Measurements from ENCODE around the gene MMP26.
"Not testable (repeated sequence)": the region's sequence is repeated elsewhere in the genome, so short reads cannot be mapped to it uniquely, and the experiment has no call there.

The MMP26 gene

GRCh38 chr11:4704054-4704789, at the start of gene MMP26:
MMP26 (plus strand) TSS chr11:4704784.
- peak; percentile 51 for DNase-seq

- no peak for DNase-seq
Observed at GRCh38 chr11:4658629-4659445, 45.7 kb upstream of the MMP26 start.

DNA sequence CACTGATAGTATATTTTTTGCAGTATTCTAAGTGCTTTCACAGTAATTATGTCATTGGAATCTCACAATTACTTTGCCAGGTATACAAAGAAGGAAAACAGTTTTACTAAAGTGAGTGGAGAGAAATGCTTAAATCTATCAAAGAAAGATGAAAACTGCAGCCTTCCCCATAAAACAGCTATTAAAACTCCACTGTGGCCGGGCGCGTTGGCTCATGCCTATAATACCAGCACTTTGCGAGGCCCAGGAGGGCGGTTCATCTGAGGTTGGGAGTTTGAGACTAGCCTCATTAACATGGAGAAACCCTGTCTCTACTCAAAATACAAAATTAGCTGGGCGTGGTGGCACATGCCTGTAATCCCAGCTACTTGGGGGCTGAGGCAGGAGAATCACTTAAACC, 41.7 kb upstream of the MMP26 start:
- no peak for DNase-seq

DNA sequence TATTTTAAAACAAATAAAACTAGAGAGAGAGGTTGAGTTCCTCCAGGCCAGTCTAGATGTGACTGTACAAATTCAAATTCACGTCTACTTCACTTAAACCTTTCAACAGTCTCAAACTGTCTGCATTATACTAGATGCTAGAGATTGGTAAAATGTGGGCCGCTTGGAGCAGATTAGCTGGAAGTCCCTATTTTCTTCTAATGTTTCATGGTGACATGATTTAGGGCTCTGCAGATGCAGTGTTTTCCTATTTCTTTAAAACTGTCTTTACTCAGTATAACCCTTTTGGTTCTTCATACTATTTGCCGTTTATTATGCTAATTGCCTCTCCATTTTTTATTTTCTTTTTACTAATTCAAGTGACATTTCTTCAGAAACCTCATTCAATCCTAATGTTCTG, 40.4 kb upstream of the MMP26 start:
- DNase-seq: no peak

DNA sequence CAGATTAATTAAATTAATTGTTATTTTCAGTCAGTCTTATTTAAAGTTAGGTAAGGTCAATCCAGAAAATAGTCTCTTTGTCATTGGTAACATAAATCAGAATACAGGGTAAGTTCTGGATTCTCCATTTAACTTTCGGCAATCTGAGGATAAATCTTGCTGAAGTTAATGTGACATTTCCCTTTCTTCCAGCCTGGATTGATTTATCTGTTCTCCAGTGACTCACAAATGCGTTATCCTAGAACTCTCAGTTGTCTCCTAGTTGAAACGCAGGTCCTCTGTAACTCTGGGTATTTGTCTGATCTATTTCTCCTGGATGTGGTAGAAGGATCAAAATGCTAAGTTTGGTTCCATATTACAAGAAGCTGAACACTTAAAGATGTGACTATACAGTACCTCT, 39.8 kb upstream of the MMP26 start:
- no peak for DNase-seq

GRCh38 chr11:4665424-4665823, 39.2 kb upstream of the MMP26 start:
- no peak for DNase-seq

DNA sequence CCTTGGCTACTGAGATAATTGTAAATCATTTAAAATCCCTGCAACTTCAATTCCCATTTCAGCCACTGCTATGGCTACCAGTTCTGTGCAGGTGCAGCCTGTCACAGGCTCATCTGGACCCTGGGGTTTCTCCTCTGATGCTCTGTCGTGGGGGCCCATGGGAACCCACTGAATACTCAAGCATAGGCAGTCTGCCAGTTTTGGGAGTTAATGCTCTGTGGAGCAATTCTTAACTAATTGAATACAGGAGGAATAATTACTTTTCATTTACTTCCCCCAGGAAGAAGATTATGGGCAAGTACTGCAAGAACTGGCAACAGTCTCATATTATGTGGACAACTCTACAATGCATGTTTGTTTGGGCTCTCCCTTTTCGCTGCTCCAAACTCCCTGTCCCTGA, 32.8 kb upstream of the MMP26 start:
- no peak for DNase-seq

- no peak for DNase-seq
Observed at GRCh38 chr11:4672470-4672869, 32.1 kb upstream of the MMP26 start.

DNA sequence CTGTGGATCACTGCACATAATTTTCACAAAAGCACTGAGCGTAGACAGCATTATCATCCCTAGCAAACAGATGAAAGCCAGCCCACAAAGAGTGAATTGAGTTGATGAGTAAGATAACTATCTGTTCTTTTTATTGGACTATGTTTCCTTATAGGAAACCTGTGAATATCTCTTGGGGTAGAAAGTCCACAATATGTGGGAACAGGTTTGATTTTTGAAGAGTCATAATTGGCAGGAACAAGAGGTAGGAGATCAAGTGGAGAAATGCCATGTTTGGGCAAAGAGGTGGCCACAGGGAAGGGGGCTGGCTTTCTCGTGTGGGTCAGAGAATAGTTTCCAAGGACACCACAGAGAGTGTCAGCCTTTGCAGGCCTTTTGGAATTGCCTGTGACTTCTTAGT, 30.8 kb upstream of the MMP26 start:
- DNase-seq: no peak

- no peak for DNase-seq
Observed at GRCh38 chr11:4677948-4678347, 26.6 kb upstream of the MMP26 start.

DNA sequence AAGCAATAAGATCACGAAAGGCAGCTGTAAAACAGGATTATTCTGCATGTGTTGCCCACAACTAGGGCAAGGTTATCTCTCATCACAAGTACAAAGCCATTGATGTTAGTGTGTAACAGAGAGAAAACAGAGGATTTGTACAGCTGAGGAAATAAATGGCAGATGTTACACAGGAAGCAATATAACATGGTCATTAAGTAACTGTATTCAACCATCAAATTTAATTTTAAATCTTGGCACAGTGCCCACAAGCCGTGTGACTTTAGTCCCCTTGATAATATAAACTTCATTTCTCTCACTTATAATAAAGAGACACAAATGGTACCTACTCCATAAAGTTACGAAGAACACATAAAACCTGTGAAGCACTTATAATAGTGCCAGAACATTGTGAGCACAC, 24.2 kb upstream of the MMP26 start:
- DNase-seq: no peak

GRCh38 chr11:4682623-4683419, 21.8 kb upstream of the MMP26 start:
- no peak for DNase-seq

DNA sequence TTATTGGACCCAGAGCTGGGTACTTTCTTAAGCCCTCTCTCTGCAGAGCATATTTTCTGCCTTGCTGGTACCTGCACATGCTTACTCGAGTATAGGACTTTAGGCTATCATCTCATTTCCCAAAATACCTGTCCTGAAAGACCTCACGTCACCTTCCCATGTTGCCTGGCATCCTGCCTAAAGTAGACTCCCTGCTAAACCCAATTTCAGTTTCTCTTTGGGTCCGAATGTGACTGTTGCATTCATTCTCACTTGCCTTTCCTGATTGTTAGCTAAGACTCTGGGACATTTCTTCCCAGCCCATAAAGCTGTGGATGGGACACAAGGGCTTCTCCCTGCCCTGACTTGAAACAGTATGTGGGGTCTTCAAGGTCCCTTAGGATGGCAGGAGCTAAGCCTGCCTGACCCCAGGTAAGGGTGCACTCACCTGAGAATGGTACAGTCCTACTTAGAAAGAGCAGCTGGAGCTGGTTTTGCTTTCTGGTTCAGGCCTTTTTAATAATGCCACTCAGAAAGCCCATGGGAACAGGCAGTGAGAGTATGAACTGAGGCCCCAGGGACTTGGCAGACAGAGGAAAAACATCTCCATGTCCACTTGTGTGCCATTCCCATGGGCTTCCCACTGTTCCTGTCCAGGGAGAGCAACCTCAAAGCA, 19.8 kb upstream of the MMP26 start:
- no peak for DNase-seq

GRCh38 chr11:4695442-4695841, 9.1 kb upstream of the MMP26 start:
- no peak for DNase-seq

DNA sequence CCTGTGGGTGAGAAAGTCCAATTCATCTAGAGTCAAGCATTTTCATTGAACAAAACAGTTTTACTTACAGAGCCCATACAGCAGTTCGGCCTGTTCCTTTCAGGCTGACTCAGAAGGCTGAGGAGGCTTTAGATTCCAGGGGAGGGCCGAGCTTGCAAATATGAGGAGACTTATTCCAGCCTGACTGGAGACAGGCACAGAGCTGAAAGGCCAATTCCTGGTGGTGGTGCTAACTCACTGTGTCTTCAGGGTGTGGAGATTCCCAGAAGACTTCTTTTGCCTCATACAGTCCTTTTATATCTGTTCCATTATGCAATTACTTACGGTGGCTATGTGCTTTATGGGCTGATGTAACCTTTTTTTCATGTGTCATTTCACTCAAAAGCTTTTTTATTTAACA, 7.0 kb upstream of the MMP26 start, which contains the start of gene OR51E2:
Gene OR51E2, minus strand, starts transcription at position 269 of the 400 bp plus-strand sequence. CDS start 15,142 bp downstream, outside the sequence.
- DNase-seq: peak; percentile 40

DNA sequence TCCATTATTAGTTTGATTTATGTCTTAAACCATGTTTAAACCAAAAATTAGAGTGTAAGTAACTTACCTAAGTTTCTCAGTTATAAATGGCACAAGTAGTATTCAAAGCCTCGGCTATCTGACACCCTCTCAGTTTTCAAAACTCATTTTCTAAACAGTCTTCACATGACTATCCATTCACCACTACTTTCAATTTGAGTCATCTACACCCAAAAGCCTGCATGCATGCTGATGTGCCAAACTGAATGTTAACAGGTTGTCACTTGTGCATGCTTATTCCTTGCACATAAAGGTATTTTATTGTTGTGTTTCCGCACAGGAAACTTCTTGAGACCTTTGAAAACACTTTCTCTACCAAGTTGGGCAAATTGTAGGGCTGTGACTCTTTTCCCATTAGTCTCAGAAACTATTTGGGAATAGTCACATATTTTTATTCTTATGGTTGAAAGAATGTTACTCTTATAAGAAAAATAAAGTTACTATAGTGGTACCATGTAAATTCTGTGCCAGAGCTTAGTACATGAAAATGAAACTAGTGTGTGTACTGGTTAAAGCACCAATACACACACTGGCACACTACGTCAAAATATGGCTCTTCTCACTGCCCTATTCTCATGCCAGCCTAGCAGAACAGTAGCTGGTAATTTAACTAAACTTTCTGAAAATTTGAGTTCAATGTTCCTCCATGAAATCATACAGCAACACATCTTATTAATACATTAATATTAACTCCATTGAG, 4.7 kb upstream of the MMP26 start:
- no peak for DNase-seq

GRCh38 chr11:4700436-4700820, 4.2 kb upstream of the MMP26 start:
- no peak for DNase-seq

- DNase-seq: no peak
Observed at GRCh38 chr11:4704790-4705334, 278 bp downstream of the MMP26 start.

DNA sequence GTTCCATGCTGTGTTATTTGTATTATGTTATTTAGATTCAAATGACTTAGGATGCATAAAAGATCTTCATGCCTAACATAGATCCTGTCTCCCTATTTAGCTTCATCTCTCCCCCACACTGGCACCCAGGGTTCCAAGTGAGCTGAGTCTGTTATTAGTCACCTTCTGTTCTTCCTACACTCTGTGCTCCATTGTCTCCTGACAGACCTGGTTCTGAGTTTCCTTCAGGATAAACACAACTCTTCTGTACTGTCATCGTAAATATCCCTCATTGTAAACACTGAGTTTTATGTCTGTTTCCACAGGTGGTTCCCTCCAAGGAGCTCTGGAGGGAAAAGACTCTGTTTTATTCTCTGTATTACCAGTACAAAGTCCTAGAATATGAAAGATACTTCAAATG, 8.7 kb downstream of the MMP26 start:
- DNase-seq: no peak

GRCh38 chr11:4714300-4714699, 9.7 kb downstream of the MMP26 start:
- no peak for DNase-seq

DNA sequence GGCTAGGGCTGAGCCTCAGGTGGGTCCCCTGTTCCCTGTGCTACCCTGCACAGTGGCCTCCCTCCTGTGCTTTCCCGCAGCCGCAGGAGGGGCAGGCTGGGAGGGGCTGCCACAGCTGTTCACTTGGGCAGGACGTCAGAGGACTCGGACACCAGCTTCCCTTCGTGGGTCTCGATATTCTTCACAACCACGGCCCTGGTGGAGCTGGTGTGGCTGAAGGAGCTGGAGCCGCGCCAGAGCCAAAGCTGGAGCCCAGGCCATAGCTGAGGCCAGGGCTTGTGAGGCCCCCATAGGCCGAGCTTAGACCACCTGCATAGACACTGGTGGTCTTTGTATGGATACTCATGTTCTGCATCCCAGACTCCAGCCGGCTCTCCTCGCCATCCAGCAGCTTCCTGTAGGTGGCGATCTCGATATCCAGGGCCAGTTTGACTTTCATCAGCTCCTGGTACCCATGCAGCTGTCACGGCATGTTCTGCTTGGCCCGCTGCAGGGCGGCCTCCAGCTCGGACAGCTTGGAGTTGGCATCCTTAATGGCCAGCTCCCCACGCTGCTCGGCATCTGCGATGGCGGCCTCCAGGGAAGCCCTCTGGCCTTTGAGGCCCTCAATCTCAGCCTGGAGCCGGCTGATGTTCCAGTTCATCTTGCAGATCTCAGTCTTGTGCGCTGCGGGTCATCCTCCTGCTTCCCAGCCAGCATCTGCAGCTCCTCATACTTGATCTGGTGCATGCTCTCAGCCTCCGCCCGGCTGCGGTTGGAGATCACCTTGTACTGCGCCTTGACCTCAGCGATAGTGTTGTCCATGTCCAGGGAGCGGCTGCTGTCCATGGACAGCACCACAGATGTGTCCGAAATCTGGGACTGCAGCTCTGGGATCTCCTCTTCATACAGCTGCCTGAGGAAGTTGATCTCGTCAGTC, 18.3 kb downstream of the MMP26 start:
- DNase-seq: not testable (repeated sequence)

All from retina (tissue), 1 donor.